HepG2 (cell line): ENCODE measurements around the gene MYCBP2. TPM values are rescaled to one million over a fixed set of nuclear protein-coding genes. Genes with fewer than 3 reads are reported as not detected.

ENCODE experiments used
- CTCF ChIP-seq: sonication (generic); formaldehyde crosslinking; IDR thresholded peaks from 2 replicates; pipeline ENCODE4 v1.5.0; 2020; ENCODE audit warnings: mild to moderate bottlenecking, missing genetic modification reagents, moderate library complexity
- EP300 ChIP-seq, 3 experiments: sonication (generic) in 1 of 3; formaldehyde crosslinking in 1 of 3; IDR thresholded peaks; 2 replicates each; pipeline versions ENCODE4 v1.5.1 to v1.6.1; 2011 to 2020; ENCODE audit warnings: low read depth in 2 of 3, low read length in 2 of 3, borderline replicate concordance in 1 of 3, improper control_type of control experiment in 1 of 3, mild to moderate bottlenecking in 1 of 3, missing genetic modification reagents in 1 of 3, moderate library complexity in 1 of 3
- ETV6 ChIP-seq: sonication (generic); formaldehyde crosslinking; conservative IDR thresholded peaks from 2 replicates; pipeline ENCODE4 v1.4.0; 2020; ENCODE audit warnings: missing genetic modification reagents
- FOXP1 ChIP-seq, 2 experiments: fragments of 450-650 bp in 1 of 2; IDR thresholded peaks; 2 replicates each; pipeline ENCODE4 v1.6.1; 2017 to 2018; ENCODE audit warnings: antibody characterized with exemption in 1 of 2
- GATAD2A ChIP-seq: IDR thresholded peaks from 2 replicates; pipeline ENCODE4 v1.6.1; 2016
- HMGA1 ChIP-seq: sonication (generic); formaldehyde crosslinking; conservative IDR thresholded peaks from 2 replicates; pipeline ENCODE4 v1.4.0; 2020; ENCODE audit warnings: missing genetic modification reagents
- HOXA3 ChIP-seq: sonication (generic); formaldehyde crosslinking; IDR thresholded peaks from 2 replicates; pipeline ENCODE4 v1.5.0; 2020; ENCODE audit warnings: missing genetic modification reagents
- KDM2A ChIP-seq: sonication (generic); formaldehyde crosslinking; IDR thresholded peaks from 2 replicates; pipeline ENCODE4 v1.4.0; 2020; ENCODE audit warnings: low read depth, missing genetic modification reagents, borderline replicate concordance
- MAFF ChIP-seq: IDR thresholded peaks from 2 replicates; pipeline ENCODE4 v1.6.1; 2011; ENCODE audit warnings: low read depth, low read length, improper control_type of control experiment
- MAFK ChIP-seq, 2 experiments: IDR thresholded peaks in 1 of 2; conservative IDR thresholded peaks in 1 of 2; 2 replicates each; pipeline ENCODE4 v1.6.1; 2011; ENCODE audit warnings: improper control_type of control experiment in 2 of 2, low read length in 2 of 2
- NFATC3 ChIP-seq: sonication (generic); formaldehyde crosslinking; IDR thresholded peaks from 2 replicates; pipeline ENCODE4 v1.5.1; 2020; ENCODE audit warnings: mild to moderate bottlenecking, missing genetic modification reagents
- NFYC ChIP-seq: IDR thresholded peaks from 2 replicates; pipeline ENCODE4 v1.6.1; 2016; ENCODE audit warnings: missing genetic modification reagents, missing compliant biosample characterization
- PATZ1 ChIP-seq: sonication (generic); formaldehyde crosslinking; IDR thresholded peaks from 2 replicates; pipeline ENCODE4 v1.4.0; 2020; ENCODE audit warnings: missing genetic modification reagents
- PCBP2 ChIP-seq: fragments of 200-400 bp; formaldehyde crosslinking; optimal IDR thresholded peaks from 2 replicates; pipeline ENCODE3; 2018; ENCODE audit warnings: low read length, low read depth; ENCODE audit not compliant: poor library complexity, severe bottlenecking
- PHB2 ChIP-seq: fragments of 450-650 bp; IDR thresholded peaks from 2 replicates; pipeline ENCODE4 v1.6.1; 2018; ENCODE audit not compliant: partially characterized antibody
- TBL1XR1 ChIP-seq: fragments of 150-350 bp; IDR thresholded peaks from 2 replicates; pipeline ENCODE4 v1.6.1; 2014; ENCODE audit warnings: borderline replicate concordance, low read length; ENCODE audit not compliant: partially characterized antibody
- UBTF ChIP-seq: sonication (generic); formaldehyde crosslinking; IDR thresholded peaks from 2 replicates; pipeline ENCODE4 v1.4.0; 2020; ENCODE audit warnings: mild to moderate bottlenecking, missing genetic modification reagents
- ZNF44 ChIP-seq: sonication (generic); formaldehyde crosslinking; IDR thresholded peaks from 2 replicates; pipeline ENCODE4 v1.5.1; 2020; ENCODE audit warnings: mild to moderate bottlenecking, missing genetic modification reagents
- ZNF614 ChIP-seq: IDR thresholded peaks from 2 replicates; pipeline ENCODE4 v1.6.1; 2018; ENCODE audit warnings: missing biosample characterization, missing genetic modification reagents, inconsistent platforms, borderline replicate concordance
- ZNF660 ChIP-seq: sonication (generic); formaldehyde crosslinking; IDR thresholded peaks from 2 replicates; pipeline ENCODE4 v1.5.1; 2020; ENCODE audit warnings: mild to moderate bottlenecking, low read depth, missing genetic modification reagents, borderline replicate concordance
- ZNF724P ChIP-seq: sonication (generic); formaldehyde crosslinking; IDR thresholded peaks from 2 replicates; pipeline ENCODE4 v1.8.0; 2022; ENCODE audit warnings: missing genetic modification reagents, borderline replicate concordance
- ZNF746 ChIP-seq: sonication (generic); formaldehyde crosslinking; IDR thresholded peaks from 2 replicates; pipeline ENCODE4 v1.8.0; 2022; ENCODE audit warnings: mild to moderate bottlenecking, missing genetic modification reagents
- polyA plus RNA-seq, 8 experiments: library from polyadenylated mRNA; depleted of rRNA in 3 of 8; stranded (reverse) in 7 of 8; unstranded in 1 of 8; fragments of >200 nt; fragmentation: Illumina TruSeq in 4 of 8; extraction: Trizol in 4 of 8; gene quantifications; 2 replicates each; pipeline versions ENCODE4 v1.2.1 to v1.2.3, GENCODE V29; 2011 to 2016; ENCODE audit warnings: low read depth in 4 of 8, missing spikeins in 1 of 8, mixed read lengths in 1 of 8; ENCODE audit not compliant: insufficient read depth in 1 of 8
- total RNA-seq, 5 experiments: library from RNA; depleted of rRNA; stranded (reverse); fragments of >200 nt; fragmentation: Illumina TruSeq; extraction: Trizol; gene quantifications; 2 replicates each; pipeline ENCODE4 v1.2.3, GENCODE V29; 2016; ENCODE audit warnings: low read depth in 1 of 5

Gene MYCBP2
- total and polyA plus RNA-seq, 2 of the 13 experiments (the other 11 are each of a cell fraction or from before 2014, with no cell fraction given) = 16.3 to 35.3 TPM

GRCh38 chr13:77326905-77327604 lies at the start of gene MYCBP2 (continued):
- TF ChIP-seq MAFF (peak; percentile 16; the same call in 1 of the 2 replicates), PATZ1 (CRISPR knock-in tag) (peak; percentile 86), PCBP2 (no peak), ETV6 (no peak; the same call in 1 of the 2 replicates), FOXP1 (IDR thresholded peaks at IDR 0.05) (no peak), FOXP1 (CRISPR knock-in tag; IDR thresholded peaks at IDR 0.05) (0 out of 2 replicates have a peak, but pooled peaks have one; percentile 27), MAFK (conservative IDR thresholded peaks at IDR 0.05 in 1 of 2, IDR thresholded peaks at IDR 0.05 in 1 of 2; ENCODE audit: low read length in 2 of 2) (no peak), ZNF614 (CRISPR knock-in tag) (peak; percentile 78), HMGA1 (CRISPR knock-in tag) (no peak), TBL1XR1 (no peak), HOXA3 (peak; percentile 76; the same call in 1 of the 2 replicates), EP300 (IDR thresholded peaks at IDR 0.05; ENCODE audit: low read depth in 2 of 2, low read length in 2 of 2) (peak in 1 of 2 experiments; percentile 53; a peak in 1 of 4 replicates), EP300 (CRISPR knock-in tag; IDR thresholded peaks at IDR 0.05; ENCODE audit: borderline replicate concordance) (peak; percentile 38; the same call in 1 of the 2 replicates), GATAD2A (CRISPR knock-in tag) (peak; percentile 86), ZNF44 (CRISPR knock-in tag) (0 out of 2 replicates have a peak, but pooled peaks have one; percentile 37), UBTF (CRISPR knock-in tag) (no peak), KDM2A (peak; percentile 93; the same call in 1 of the 2 replicates), NFATC3 (0 out of 2 replicates have a peak, but pooled peaks have one; percentile 33), PHB2 (no peak), NFYC (CRISPR knock-in tag) (peak; percentile 44; the same call in 1 of the 2 replicates), ZNF746 (CRISPR knock-in tag) (no peak), CTCF (CRISPR knock-in tag) (no peak), ZNF660 (CRISPR knock-in tag) (no peak), ZNF724P (no peak)
